ENCODE measurements around the gene HCST.
A peak's percentile ranks its signal among the peaks of the same experiment; 100 is the strongest.

Gene HCST

DNA sequence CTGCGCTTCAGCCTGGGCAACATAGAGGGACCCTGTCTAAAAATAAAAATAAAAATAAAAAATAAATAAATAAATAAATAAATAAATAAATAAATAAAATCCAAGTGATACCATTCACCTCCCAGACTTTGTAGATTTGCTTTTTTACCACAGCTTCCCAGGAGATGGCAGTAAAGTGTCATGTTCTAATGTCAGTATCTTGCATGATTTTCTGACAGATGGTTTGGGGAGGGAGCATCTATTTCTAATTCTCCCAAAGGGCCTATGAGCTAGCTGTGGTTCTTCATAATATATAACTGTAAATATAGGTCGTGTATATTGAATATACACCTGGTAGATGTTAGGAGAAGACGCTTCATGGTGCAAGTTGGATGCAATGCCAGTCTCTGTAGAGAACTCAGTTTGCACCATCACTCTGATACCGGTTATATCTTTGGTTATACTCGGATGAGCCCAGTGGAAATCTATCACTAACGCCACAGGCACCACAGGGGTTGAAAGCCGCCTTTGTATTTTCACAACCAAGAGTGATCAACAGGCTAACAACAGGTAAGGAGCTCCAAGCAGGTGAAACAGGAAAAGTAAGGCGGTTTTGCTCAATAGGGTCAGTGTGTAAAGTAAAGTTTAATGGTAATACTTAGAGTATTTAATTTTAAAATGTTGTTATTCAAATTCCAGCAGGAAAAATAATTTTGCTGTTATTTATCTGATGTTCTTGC lies 20.1 kb upstream of the HCST start:
- peak; percentile 64 for ATAC-seq
- TF ChIP-seq OSR1 (CRISPR knock-in tag; IDR thresholded peaks at IDR 0.05) (no peak), ZFP3 (CRISPR knock-in tag; IDR thresholded peaks at IDR 0.05) (no peak), RARB (CRISPR knock-in tag; IDR thresholded peaks at IDR 0.05) (no peak), CSDC2 (CRISPR knock-in tag; IDR thresholded peaks at IDR 0.05) (no peak), TCF4 (CRISPR knock-in tag; IDR thresholded peaks at IDR 0.05; ENCODE audit: borderline replicate concordance) (no peak), PPARA (CRISPR knock-in tag; IDR thresholded peaks at IDR 0.05; ENCODE audit: borderline replicate concordance) (no peak), ZNF8 (CRISPR knock-in tag; IDR thresholded peaks at IDR 0.05) (no peak), ESRRG (CRISPR knock-in tag; IDR thresholded peaks at IDR 0.05) (no peak), ARNTL (CRISPR knock-in tag; IDR thresholded peaks at IDR 0.05; ENCODE audit: borderline replicate concordance, low read depth) (no peak), ISL1 (CRISPR knock-in tag; IDR thresholded peaks at IDR 0.05) (no peak), ZFP30 (CRISPR knock-in tag; IDR thresholded peaks at IDR 0.05) (no peak), ZNF70 (CRISPR knock-in tag; IDR thresholded peaks at IDR 0.05) (no peak), SNAI2 (CRISPR knock-in tag; IDR thresholded peaks at IDR 0.05) (no peak), GLIS3 (CRISPR knock-in tag; IDR thresholded peaks at IDR 0.05) (no peak)
- TF ChIP-seq, protein P1, sequence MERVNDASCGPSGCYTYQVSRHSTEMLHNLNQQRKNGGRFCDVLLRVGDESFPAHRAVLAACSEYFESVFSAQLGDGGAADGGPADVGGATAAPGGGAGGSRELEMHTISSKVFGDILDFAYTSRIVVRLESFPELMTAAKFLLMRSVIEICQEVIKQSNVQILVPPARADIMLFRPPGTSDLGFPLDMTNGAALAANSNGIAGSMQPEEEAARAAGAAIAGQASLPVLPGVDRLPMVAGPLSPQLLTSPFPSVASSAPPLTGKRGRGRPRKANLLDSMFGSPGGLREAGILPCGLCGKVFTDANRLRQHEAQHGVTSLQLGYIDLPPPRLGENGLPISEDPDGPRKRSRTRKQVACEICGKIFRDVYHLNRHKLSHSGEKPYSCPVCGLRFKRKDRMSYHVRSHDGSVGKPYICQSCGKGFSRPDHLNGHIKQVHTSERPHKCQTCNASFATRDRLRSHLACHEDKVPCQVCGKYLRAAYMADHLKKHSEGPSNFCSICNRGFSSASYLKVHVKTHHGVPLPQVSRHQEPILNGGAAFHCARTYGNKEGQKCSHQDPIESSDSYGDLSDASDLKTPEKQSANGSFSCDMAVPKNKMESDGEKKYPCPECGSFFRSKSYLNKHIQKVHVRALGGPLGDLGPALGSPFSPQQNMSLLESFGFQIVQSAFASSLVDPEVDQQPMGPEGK (CRISPR knock-in tag; IDR thresholded peaks at IDR 0.05; ENCODE audit: borderline replicate concordance): no peak
- TF ChIP-seq, protein P2, sequence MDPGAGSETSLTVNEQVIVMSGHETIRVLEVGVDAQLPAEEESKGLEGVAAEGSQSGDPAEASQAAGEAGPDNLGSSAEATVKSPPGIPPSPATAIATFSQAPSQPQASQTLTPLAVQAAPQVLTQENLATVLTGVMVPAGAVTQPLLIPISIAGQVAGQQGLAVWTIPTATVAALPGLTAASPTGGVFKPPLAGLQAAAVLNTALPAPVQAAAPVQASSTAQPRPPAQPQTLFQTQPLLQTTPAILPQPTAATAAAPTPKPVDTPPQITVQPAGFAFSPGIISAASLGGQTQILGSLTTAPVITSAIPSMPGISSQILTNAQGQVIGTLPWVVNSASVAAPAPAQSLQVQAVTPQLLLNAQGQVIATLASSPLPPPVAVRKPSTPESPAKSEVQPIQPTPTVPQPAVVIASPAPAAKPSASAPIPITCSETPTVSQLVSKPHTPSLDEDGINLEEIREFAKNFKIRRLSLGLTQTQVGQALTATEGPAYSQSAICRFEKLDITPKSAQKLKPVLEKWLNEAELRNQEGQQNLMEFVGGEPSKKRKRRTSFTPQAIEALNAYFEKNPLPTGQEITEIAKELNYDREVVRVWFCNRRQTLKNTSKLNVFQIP (CRISPR knock-in tag; IDR thresholded peaks at IDR 0.05; ENCODE audit: borderline replicate concordance, low read depth): no peak
- TF ChIP-seq, protein P3, sequence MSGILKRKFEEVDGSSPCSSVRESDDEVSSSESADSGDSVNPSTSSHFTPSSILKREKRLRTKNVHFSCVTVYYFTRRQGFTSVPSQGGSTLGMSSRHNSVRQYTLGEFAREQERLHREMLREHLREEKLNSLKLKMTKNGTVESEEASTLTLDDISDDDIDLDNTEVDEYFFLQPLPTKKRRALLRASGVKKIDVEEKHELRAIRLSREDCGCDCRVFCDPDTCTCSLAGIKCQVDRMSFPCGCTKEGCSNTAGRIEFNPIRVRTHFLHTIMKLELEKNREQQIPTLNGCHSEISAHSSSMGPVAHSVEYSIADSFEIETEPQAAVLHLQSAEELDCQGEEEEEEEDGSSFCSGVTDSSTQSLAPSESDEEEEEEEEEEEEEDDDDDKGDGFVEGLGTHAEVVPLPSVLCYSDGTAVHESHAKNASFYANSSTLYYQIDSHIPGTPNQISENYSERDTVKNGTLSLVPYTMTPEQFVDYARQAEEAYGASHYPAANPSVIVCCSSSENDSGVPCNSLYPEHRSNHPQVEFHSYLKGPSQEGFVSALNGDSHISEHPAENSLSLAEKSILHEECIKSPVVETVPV (CRISPR knock-in tag; IDR thresholded peaks at IDR 0.05): no peak
- TF ChIP-seq, protein P4, sequence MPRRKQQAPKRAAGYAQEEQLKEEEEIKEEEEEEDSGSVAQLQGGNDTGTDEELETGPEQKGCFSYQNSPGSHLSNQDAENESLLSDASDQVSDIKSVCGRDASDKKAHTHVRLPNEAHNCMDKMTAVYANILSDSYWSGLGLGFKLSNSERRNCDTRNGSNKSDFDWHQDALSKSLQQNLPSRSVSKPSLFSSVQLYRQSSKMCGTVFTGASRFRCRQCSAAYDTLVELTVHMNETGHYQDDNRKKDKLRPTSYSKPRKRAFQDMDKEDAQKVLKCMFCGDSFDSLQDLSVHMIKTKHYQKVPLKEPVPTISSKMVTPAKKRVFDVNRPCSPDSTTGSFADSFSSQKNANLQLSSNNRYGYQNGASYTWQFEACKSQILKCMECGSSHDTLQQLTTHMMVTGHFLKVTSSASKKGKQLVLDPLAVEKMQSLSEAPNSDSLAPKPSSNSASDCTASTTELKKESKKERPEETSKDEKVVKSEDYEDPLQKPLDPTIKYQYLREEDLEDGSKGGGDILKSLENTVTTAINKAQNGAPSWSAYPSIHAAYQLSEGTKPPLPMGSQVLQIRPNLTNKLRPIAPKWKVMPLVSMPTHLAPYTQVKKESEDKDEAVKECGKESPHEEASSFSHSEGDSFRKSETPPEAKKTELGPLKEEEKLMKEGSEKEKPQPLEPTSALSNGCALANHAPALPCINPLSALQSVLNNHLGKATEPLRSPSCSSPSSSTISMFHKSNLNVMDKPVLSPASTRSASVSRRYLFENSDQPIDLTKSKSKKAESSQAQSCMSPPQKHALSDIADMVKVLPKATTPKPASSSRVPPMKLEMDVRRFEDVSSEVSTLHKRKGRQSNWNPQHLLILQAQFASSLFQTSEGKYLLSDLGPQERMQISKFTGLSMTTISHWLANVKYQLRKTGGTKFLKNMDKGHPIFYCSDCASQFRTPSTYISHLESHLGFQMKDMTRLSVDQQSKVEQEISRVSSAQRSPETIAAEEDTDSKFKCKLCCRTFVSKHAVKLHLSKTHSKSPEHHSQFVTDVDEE (CRISPR knock-in tag; IDR thresholded peaks at IDR 0.05): no peak
- TF ChIP-seq, protein P5, sequence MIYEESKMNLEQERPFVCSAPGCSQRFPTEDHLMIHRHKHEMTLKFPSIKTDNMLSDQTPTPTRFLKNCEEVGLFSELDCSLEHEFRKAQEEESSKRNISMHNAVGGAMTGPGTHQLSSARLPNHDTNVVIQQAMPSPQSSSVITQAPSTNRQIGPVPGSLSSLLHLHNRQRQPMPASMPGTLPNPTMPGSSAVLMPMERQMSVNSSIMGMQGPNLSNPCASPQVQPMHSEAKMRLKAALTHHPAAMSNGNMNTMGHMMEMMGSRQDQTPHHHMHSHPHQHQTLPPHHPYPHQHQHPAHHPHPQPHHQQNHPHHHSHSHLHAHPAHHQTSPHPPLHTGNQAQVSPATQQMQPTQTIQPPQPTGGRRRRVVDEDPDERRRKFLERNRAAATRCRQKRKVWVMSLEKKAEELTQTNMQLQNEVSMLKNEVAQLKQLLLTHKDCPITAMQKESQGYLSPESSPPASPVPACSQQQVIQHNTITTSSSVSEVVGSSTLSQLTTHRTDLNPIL (CRISPR knock-in tag; IDR thresholded peaks at IDR 0.05; ENCODE audit: low read depth): no peak

DNA sequence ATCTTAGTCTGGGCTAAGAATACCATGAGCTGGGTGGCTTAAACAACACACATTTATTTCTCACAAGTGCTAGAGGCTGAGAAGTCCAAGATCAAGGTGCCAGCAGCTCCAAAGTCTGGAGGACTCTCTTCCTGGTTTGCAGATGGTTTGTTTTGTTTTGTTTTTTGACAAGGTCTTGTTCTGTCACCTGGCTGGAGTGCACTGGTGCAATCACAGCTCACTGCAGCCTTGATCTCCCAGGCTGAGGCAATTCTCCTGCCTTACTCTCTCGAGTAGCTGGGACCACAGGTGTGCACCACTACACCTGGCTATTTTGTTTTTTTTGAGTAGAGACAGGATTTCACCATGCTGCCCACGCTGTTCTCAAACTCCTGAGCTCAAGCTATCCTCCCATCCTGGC lies 18.4 kb upstream of the HCST start:
- TF ChIP-seq OSR1 (CRISPR knock-in tag; IDR thresholded peaks at IDR 0.05): no peak
- TF ChIP-seq ISL1 (CRISPR knock-in tag; IDR thresholded peaks at IDR 0.05): no peak
- TF ChIP-seq, protein P1 (CRISPR knock-in tag; IDR thresholded peaks at IDR 0.05; ENCODE audit: borderline replicate concordance): no peak
- no peak for TF ChIP-seq SNAI2 (CRISPR knock-in tag; IDR thresholded peaks at IDR 0.05)
- TF ChIP-seq, protein P5 (CRISPR knock-in tag; IDR thresholded peaks at IDR 0.05; ENCODE audit: low read depth): no peak
- TF ChIP-seq, protein P2 (CRISPR knock-in tag; IDR thresholded peaks at IDR 0.05; ENCODE audit: borderline replicate concordance, low read depth): no peak
- no peak for TF ChIP-seq RARB (CRISPR knock-in tag; IDR thresholded peaks at IDR 0.05)
- TF ChIP-seq ZNF565 (CRISPR knock-in tag; conservative IDR thresholded peaks at IDR 0.05; ENCODE audit: low read depth): no peak
- TF ChIP-seq, protein P3 (CRISPR knock-in tag; IDR thresholded peaks at IDR 0.05): no peak
- no peak for TF ChIP-seq ARNTL (CRISPR knock-in tag; IDR thresholded peaks at IDR 0.05; ENCODE audit: borderline replicate concordance, low read depth)
- no peak for ATAC-seq
